Left forelimb (tissue), 1 donor: ENCODE data around the gene PAK1.
"Not testable (repeated sequence)": the region's sequence is repeated elsewhere in the genome, so short reads cannot be mapped to it uniquely, and the experiment has no call there.

Source experiments
- DNase-seq: peaks from one replicate; pipeline ENCODE4 v3.0.0-alpha.2; 2018; ENCODE audit warnings: low spot score

The PAK1 gene

GRCh38 chr11:77308838-77309237 is 165.1 kb downstream of the PAK1 start:
- no peak for DNase-seq

- no peak for DNase-seq
Measured at GRCh38 chr11:77303328-77303727, 170.6 kb downstream of the PAK1 start.

- no peak for DNase-seq
Measured at GRCh38 chr11:77302752-77303151, 171.1 kb downstream of the PAK1 start.

DNA sequence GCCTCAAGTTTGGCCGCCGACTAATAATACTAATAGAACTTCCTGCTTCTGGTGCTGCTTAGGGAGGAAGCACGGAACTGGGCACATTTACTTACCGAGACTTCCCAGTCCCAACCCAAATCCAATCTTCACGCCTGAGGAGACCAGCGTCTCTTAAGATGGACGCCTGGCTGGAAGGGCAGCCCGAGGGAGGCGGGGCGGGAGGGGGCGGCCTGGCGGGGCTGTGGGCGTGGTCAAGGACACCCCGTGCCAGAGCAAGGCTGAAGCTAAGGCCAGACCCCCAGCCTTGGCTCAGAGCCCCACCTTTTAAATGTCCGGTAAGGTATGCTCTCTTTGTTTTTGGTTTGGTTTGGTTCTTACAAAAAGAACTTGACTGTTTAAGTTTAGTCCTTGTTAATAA is 172.4 kb downstream of the PAK1 start, which contains the start of gene GDPD4:
TSS of gene GDPD4 (minus strand) at position 177 of the 400 bp plus-strand sequence. CDS start 16,549 bp downstream, outside the sequence.
- no peak for DNase-seq

GRCh38 chr11:77300695-77301094 is 173.2 kb downstream of the PAK1 start:
- DNase-seq, result no peak

DNA sequence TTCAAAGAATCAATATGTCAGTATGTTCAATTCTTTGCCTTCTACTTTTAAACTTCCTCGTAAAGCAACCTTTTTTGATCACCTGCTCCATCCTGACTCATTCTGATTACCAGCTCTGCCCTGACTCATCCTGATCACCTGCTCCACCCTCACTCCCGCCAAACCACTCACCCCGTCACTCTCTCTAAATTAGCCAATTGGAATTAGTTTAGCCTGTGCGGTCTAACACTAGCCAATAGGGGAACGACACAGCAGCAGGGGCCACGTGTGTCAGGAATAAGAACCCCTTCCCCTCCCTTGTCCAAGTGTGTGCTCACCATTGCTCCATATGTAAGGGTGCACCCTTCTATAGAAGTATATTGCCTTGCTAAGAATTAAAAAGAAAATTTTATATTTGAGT is 173.9 kb downstream of the PAK1 start:
- DNase-seq, result not testable (repeated sequence)

DNA sequence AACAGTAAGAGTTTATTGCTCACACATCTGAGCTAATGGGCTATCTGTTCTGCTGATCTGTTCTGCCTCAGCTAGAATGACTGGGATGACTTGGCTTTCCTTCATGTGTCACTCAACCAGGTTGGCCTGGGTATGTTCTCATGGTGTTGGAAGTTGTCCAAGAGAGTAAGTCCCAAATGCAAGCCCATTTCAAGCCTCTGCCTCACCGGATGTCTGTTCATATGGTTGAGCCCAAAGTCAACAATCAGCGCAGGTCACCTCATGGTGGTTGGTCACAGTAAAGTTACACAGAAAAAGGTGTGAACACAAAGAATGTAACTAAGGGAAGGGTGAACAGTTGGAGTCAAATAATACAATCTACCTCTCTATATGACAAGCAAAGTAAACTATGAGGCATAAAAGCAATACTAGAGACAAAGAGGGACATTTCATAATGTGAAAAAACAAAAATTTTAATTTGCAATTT is 174.3 kb downstream of the PAK1 start:
- no peak for DNase-seq

DNA sequence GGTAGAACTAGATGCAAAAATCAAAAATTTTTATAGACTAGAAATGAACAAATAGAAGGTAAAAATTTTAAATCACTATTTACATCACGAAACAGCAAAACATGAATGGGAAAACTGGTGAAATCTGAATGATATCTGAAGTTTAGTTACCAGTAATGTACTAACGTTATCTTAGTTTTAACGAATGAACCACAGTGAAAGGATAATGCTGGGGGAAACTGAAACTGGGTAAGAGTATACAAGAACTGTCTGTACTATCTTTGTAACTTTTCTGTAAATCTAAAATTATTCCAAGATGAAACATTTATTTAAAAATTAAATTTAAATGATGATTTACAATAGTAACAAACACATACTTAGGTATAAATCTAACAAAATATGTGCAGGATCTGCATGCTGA is 179.9 kb downstream of the PAK1 start:
- DNase-seq, result no peak

DNA sequence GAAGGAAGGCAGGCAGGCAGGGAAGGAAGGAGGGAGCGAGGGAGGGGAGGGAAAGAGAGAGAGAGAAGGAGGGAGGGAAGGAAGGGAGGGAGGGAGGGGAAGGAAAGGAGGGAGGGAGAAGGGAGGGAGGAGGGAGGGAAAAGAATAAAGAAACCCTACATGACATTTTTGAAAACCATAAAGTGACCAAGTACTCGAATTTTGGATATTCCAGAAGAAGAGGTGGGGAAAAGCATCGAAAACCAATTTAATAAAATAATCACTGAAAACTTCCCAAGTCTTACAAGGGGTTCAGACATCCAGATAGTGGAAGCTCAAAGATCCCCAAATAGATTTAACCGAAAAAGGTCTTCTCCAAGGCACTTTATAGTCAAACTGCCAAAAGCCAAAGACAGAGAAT is 184.2 kb downstream of the PAK1 start:
- no peak for DNase-seq

DNA sequence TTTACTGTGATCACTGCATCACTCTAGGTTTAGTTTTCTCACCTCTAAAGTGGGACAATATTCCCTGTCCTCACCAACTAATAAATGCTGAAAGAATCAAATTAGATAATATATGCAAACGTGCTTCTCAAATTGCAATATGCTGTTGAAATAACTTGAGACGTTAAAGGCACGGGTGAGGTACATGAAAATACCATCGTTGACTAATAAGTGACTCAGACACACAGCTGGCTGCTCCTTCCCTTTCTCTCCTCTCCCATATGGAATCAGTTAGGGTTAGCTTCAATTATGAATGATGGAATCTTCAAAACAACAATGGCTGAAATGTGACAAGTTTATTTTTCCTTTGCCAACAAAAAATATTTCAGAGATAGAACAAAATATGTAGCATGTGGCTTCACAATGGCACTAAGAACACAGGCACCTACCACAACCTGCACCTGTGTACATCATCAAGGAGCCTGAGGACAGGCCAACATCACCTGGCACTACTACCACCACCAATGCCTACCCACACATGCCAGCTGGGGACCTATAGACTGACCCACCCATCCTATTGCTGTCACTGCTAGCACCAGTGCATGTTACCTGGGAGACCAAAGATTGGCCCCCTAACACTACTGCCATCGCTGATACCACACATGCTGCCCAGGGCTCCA is 186.2 kb downstream of the PAK1 start:
- DNase-seq, result no peak

DNA sequence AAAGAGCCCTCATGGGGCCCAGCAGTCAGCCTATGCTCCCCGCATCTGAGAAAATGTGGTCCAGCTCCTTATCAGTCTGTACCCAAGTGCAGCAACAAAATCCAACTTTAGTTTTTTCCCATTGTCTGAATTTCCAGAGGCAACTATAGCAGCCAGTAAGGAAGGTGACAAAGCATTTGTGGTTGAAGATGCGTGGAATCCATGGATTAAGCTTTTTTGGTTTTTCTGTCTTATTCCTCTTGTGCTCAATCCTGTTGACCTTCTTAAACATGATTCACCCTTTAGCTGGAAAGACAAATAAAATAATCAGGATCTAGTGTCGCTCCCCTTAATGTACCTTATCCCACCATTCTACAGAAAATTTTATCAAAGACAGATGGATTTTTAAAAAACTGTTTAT is 186.8 kb downstream of the PAK1 start:
- no peak for DNase-seq

DNA sequence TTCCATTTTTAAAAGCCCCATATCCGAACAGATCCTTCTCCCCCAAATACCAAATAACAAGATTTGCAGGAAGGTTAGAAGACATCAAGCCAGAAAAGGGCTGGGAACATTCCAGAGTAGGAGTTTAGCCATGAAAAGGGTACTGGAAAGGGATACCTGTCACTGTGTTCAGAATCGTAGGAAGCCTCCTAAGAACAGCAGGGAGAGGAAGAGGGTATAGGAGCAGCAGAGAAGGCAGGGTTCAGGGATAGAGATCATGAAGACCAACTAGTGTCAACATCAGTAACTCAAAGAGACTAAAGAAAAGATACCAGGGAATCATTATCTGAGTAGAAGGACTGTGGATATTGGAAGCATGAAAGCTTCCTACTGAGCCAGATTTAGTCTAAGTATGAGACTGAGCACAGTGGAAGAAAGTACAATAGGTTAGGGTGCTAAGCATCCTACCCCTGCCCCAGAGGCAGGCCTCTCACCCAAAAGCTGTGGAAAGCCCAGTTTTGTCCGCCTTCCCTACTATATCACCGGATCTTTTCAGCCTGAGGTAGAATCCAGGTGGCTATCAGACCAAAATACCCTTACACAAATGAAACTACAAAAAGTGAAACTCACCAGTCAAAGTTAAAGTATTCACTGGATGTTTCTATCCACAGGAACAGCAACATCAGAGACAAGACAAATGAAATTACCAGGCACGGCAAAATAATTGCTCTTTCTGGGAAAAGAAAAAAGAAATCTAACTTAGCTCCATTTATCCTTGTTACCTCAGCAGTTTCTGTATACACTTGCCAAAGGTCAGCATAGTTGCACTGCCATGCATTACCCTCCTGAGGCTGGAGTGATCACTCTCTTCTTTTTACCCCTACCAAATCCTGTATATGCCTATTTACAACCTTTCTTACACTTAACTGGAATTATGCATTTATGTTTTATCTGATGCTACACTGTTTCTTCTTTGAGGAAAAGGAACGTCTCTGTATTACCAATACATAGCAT is 189.1 kb downstream of the PAK1 start:
- DNase-seq, result no peak

GRCh38 chr11:77283101-77283500 is 190.8 kb downstream of the PAK1 start:
- no peak for DNase-seq

DNA sequence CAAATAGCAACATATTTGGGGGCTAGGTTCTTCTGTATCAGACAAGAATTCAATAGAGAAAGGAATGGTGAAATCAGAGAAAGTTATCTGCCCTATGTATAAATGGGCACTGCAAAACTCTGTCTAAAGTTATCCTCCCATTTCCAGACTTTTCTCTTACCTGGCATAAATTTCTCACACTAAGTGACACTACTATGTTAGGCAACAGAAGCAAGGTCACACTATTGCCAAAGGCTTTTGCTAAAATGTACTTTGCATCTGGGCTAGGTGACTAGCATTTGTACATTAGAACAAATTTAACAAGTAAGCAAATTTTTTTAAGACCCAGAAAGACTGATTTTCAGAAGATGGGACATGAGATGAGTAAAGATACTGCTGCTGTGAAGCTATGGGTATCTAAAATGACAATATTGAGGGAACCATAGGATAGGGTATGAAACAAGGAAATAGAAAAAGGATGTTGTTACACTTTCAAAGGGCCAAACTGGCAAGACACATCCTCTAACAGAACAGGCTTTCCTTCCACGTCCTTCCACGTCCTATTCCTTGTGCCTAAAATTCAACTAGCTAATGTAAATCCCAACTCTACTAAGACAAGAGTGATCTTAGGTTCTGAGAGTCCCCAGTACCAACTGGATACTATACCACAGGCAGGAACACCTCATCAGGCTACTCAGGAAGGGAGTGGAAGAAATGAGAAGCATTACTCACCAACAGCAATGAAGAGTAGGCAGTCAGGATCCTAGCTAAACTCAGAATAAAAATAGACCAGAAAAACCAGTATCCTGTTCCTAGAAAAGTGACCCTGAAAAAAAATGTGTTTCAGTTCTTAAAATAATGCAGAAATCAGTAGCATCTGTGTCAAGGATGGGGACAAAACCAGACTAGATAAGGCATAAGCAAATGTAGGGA is 195.0 kb downstream of the PAK1 start:
- DNase-seq, result no peak

DNA sequence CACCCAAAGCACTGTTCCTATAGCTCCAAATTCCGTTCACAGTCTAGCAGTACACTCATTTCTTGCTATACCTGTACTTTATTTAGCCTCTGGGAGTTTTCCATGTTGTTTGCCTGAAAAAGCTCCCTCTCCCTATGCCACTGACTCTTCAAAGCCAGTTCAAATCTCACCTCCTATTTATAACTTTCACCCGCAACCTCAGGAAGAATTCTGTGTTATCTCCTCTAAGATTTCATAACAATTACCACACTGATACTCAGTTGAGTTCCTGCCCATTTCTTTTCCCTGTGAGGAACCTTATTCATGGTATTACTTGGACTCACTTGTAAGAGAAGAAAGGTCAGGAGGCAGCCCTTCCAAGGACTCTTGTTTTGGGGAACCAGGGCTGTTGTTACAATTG is 197.6 kb downstream of the PAK1 start:
- DNase-seq, result no peak
